ENCODE measurements around the gene DIPK1C.

DIPK1C gene

DNA sequence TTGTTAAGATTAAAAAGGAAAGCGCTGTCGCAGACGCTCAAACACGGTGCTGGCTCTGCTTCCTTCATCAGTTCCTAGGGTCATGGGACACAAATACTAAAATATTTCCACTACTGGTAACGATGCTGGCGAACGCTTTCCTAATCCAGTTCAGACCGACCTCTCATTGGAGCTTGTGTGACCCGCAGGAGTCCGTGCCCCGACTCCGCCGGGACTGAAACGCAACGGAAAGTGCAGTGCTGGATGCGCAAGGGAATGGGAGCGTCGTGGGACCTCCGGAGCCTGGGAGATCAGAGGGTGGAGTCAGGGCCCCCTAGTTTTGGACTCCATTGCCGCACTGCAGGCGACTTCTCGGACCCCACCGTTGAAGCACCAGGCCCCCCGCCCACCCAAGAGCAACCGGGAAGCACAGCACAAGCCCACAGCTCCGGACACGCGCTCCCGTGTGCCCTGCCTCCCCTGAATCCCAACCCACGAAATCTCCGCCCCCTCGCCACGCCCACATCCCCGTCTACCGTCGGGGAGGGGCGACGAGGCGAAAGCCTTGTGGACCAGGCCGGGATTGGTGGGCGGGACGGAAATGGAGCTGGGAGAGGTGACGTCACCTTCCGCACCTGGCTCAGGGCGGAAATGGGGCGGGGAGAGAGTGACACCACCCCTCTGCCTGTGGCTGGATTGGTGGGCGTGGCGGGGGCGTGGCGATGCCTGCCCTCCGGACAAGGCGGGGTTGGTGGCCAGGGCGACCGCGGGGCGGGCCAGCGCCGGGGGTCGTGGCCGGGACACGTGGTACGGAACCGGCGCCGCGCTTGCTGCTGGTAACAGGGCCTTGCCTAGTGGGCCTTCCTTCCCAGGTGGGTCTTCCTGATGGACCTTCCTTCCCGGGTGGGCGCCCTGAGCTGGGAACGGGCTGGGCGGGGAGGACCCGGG is 38.7 kb upstream of the DIPK1C start, which contains the start of gene CNDP2:
CNDP2 (plus strand) TSS at position 783 of the 927 bp plus-strand sequence. CDS start 3,611 bp downstream, outside the sequence.
- peak within 1 kb of the TSS; percentile 79 for H4K91ac ChIP-seq (ENCODE audit: low read depth, low read length)
- WGBS (ENCODE audit: extremely low coverage, insufficient coverage, insufficient read length), result no CpG with 5 or more reads among the region's 71 CpGs

DNA sequence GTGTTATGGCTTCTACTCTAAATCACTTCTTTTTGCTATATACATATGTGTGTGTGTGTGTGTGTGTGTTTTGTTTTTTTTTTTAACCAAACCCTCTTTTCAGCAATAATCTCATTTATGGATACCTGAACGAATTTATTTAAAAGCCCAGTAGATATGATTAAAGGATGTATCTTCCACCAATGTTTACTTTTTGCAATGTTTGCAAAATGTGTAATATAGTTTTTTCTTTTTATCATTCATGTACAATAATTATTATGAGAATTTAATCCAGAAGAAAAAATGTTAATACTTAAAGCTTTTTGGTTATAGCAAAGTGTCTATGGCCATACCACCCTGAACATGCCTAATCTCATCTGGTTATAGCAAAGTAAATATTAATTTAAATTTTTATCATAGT is 37.4 kb upstream of the DIPK1C start:
- Histone ChIP-seq H3K36me3 (ENCODE audit: control insufficient read depth in 1 of 2, insufficient read depth in 2 of 2, low read length in 2 of 2) (peaks cover 0 to 2% of the 10 kb centered on the region in 2 experiments), H3K23ac (ENCODE audit: low read length) (no peak overlapping the region), H3K27ac (ENCODE audit: low read depth, low read length) (no peak overlapping the region), H2BK12ac (ENCODE audit: low read length) (no peak overlapping the region), H2BK120ac (ENCODE audit: insufficient read depth, low read length, poor library complexity) (no peak overlapping the region), H2AFZ (ENCODE audit: insufficient read depth, low read length, poor library complexity) (no peak overlapping the region), H4K12ac (ENCODE audit: low read depth, low read length) (no peak overlapping the region), H3K14ac (ENCODE audit: low read length) (no peak overlapping the region), H2AK5ac (ENCODE audit: low read length) (no peak overlapping the region), H3K79me1 (ENCODE audit: low read length) (peaks cover 9% of the 10 kb centered on the region), H2BK5ac (ENCODE audit: low read depth, low read length, poor library complexity) (no peak overlapping the region), H4K91ac (ENCODE audit: low read depth, low read length) (no peak overlapping the region), H4K8ac (ENCODE audit: low read depth, low read length) (no peak overlapping the region), H3K4ac (ENCODE audit: low read depth, low read length) (no peak overlapping the region), H3K27me3 (ENCODE audit: insufficient read depth, low read length) (no peaks in the 10 kb centered on the region), H3K4me2 (ENCODE audit: low read length) (no peak overlapping the region), H3K79me2 (ENCODE audit: control insufficient read depth, insufficient read depth, low read length, poor library complexity) (peaks cover 12% of the 10 kb centered on the region), H3K18ac (ENCODE audit: low read length) (no peak overlapping the region), H3K9me3 (ENCODE audit: insufficient read depth, low read depth, low read length) (no peaks in the 10 kb centered on the region), H3K4me1 (ENCODE audit: control insufficient read depth in 1 of 2, insufficient read depth in 2 of 2, low read length in 2 of 2) (peaks cover 18 to 19% of the 10 kb centered on the region in 2 experiments), H3K4me3 (ENCODE audit: low read depth, low read length) (no peak overlapping the region), H3K9ac (ENCODE audit: low read length) (no peak overlapping the region)
- WGBS (ENCODE audit: extremely low coverage, insufficient coverage, insufficient read length), result no CpG with 5 or more reads among the region's 1 CpG
- no peak for DNase-seq

More for the DNA sequence above, 38.7 kb upstream of the DIPK1C start, which contains the start of gene CNDP2:
- H3K4me3 ChIP-seq (ENCODE audit: low read depth, low read length), result peak within 1 kb of the TSS; percentile 98
- peaks cover 0 to 2% of the 10 kb centered on the region in 2 experiments for H3K36me3 ChIP-seq (ENCODE audit: control insufficient read depth in 1 of 2, insufficient read depth in 2 of 2, low read length in 2 of 2)
- peaks cover 12% of the 10 kb centered on the region for H3K79me2 ChIP-seq (ENCODE audit: control insufficient read depth, insufficient read depth, low read length, poor library complexity)
- peak within 1 kb of the TSS; percentile 61 for H2AFZ ChIP-seq (ENCODE audit: insufficient read depth, low read length, poor library complexity)
- H3K23ac ChIP-seq (ENCODE audit: low read length), result no peak within 1 kb of the TSS
- H3K9me3 ChIP-seq (ENCODE audit: insufficient read depth, low read depth, low read length), result no peaks in the 10 kb centered on the region
- H3K27ac ChIP-seq (ENCODE audit: low read depth, low read length), result peak within 1 kb of the TSS; percentile 60
- peaks cover 9% of the 10 kb centered on the region for H3K79me1 ChIP-seq (ENCODE audit: low read length)
- peak within 1 kb of the TSS; percentile 73 for H2BK5ac ChIP-seq (ENCODE audit: low read depth, low read length, poor library complexity)
- H3K4me1 ChIP-seq (ENCODE audit: control insufficient read depth in 1 of 2, insufficient read depth in 2 of 2, low read length in 2 of 2), result peaks cover 18 to 19% of the 10 kb centered on the region in 2 experiments
- DNase-seq, result peak; percentile 99 to 100
- peak within 1 kb of the TSS; percentile 85 for H4K8ac ChIP-seq (ENCODE audit: low read depth, low read length)
- H3K4ac ChIP-seq (ENCODE audit: low read depth, low read length), result peak within 1 kb of the TSS; percentile 66
- peak within 1 kb of the TSS; percentile 82 for H4K12ac ChIP-seq (ENCODE audit: low read depth, low read length)
- peak within 1 kb of the TSS; percentile 88 for H3K18ac ChIP-seq (ENCODE audit: low read length)
- peak within 1 kb of the TSS; percentile 78 for H3K14ac ChIP-seq (ENCODE audit: low read length)
- peak within 1 kb of the TSS; percentile 96 for H3K9ac ChIP-seq (ENCODE audit: low read length)
- peak within 1 kb of the TSS; percentile 16 for H2BK12ac ChIP-seq (ENCODE audit: low read length)
- H2AK5ac ChIP-seq (ENCODE audit: low read length), result peak within 1 kb of the TSS; percentile 59
- H2BK120ac ChIP-seq (ENCODE audit: insufficient read depth, low read length, poor library complexity), result peak within 1 kb of the TSS; percentile 62
- H3K4me2 ChIP-seq (ENCODE audit: low read length), result peak within 1 kb of the TSS; percentile 92
- no peaks in the 10 kb centered on the region for H3K27me3 ChIP-seq (ENCODE audit: insufficient read depth, low read length)

DNA sequence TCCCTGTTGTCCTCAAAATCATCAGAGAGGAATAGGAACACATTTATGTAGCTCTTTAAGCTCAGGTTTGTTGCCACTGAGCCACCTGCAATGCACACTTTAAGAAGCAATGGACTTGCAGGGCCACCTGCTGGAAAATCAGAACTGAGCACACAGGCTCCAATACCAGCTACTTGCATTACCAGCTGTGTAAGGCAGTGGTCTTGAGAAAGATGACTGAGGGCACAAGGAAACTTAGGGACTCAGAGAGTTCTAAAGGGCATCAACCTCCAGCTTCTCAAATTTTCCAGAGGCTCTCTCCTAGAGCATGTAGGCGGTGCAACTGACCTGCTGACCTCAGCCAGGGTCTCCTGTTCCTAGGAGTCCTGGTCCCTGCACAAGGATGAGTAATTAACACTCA is 36.6 kb upstream of the DIPK1C start:
- WGBS (ENCODE audit: extremely low coverage, insufficient coverage, insufficient read length), result no CpG with 5 or more reads among the region's 1 CpG
- peaks cover 11 to 12% of the 10 kb centered on the region in 2 experiments for H3K4me1 ChIP-seq (ENCODE audit: control insufficient read depth in 1 of 2, insufficient read depth in 2 of 2, low read length in 2 of 2)
- H3K79me1 ChIP-seq (ENCODE audit: low read length), result peaks cover 7% of the 10 kb centered on the region
- no peaks in the 10 kb centered on the region for H3K27me3 ChIP-seq (ENCODE audit: insufficient read depth, low read length)
- H2BK12ac ChIP-seq (ENCODE audit: low read length), result no peak overlapping the region
- no peak overlapping the region for H3K18ac ChIP-seq (ENCODE audit: low read length)
- no peak overlapping the region for H3K9ac ChIP-seq (ENCODE audit: low read length)
- no peak overlapping the region for H3K4me3 ChIP-seq (ENCODE audit: low read depth, low read length)
- H2BK5ac ChIP-seq (ENCODE audit: low read depth, low read length, poor library complexity), result no peak overlapping the region
- no peak overlapping the region for H2BK120ac ChIP-seq (ENCODE audit: insufficient read depth, low read length, poor library complexity)
- H2AK5ac ChIP-seq (ENCODE audit: low read length), result no peak overlapping the region
- no peak overlapping the region for H3K27ac ChIP-seq (ENCODE audit: low read depth, low read length)
- no peak overlapping the region for H3K4me2 ChIP-seq (ENCODE audit: low read length)
- H4K91ac ChIP-seq (ENCODE audit: low read depth, low read length), result no peak overlapping the region
- peak in 1 of 2 donors; percentile 62 for DNase-seq
- no peak overlapping the region for H4K8ac ChIP-seq (ENCODE audit: low read depth, low read length)
- H3K4ac ChIP-seq (ENCODE audit: low read depth, low read length), result no peak overlapping the region
- H3K9me3 ChIP-seq (ENCODE audit: insufficient read depth, low read depth, low read length), result no peaks in the 10 kb centered on the region
- no peak overlapping the region for H3K23ac ChIP-seq (ENCODE audit: low read length)
- H3K14ac ChIP-seq (ENCODE audit: low read length), result no peak overlapping the region
- peaks cover 11% of the 10 kb centered on the region for H3K79me2 ChIP-seq (ENCODE audit: control insufficient read depth, insufficient read depth, low read length, poor library complexity)
- H4K12ac ChIP-seq (ENCODE audit: low read depth, low read length), result no peak overlapping the region
- peaks cover 0 to 2% of the 10 kb centered on the region in 2 experiments for H3K36me3 ChIP-seq (ENCODE audit: control insufficient read depth in 1 of 2, insufficient read depth in 2 of 2, low read length in 2 of 2)
- H2AFZ ChIP-seq (ENCODE audit: insufficient read depth, low read length, poor library complexity), result no peak overlapping the region

GRCh38 chr18:74492259-74492658 is 35.2 kb upstream of the DIPK1C start:
- H2AK5ac ChIP-seq (ENCODE audit: low read length), result no peak overlapping the region

More at GRCh38 chr18:74492259-74492658, 35.2 kb upstream of the DIPK1C start:
- no peak for DNase-seq
- Histone ChIP-seq H3K4me2 (ENCODE audit: low read length) (no peak overlapping the region), H3K27ac (ENCODE audit: low read depth, low read length) (no peak overlapping the region), H3K23ac (ENCODE audit: low read length) (no peak overlapping the region), H2BK5ac (ENCODE audit: low read depth, low read length, poor library complexity) (no peak overlapping the region), H3K79me2 (ENCODE audit: control insufficient read depth, insufficient read depth, low read length, poor library complexity) (peaks cover 9% of the 10 kb centered on the region), H3K4ac (ENCODE audit: low read depth, low read length) (no peak overlapping the region), H4K8ac (ENCODE audit: low read depth, low read length) (no peak overlapping the region), H3K36me3 (ENCODE audit: control insufficient read depth in 1 of 2, insufficient read depth in 2 of 2, low read length in 2 of 2) (no peaks in the 10 kb centered on the region), H4K91ac (ENCODE audit: low read depth, low read length) (no peak overlapping the region), H3K18ac (ENCODE audit: low read length) (no peak overlapping the region), H3K27me3 (ENCODE audit: insufficient read depth, low read length) (no peaks in the 10 kb centered on the region), H3K9me3 (ENCODE audit: insufficient read depth, low read depth, low read length) (no peaks in the 10 kb centered on the region), H3K4me3 (ENCODE audit: low read depth, low read length) (no peak overlapping the region), H2AFZ (ENCODE audit: insufficient read depth, low read length, poor library complexity) (no peak overlapping the region), H3K14ac (ENCODE audit: low read length) (no peak overlapping the region), H2BK12ac (ENCODE audit: low read length) (no peak overlapping the region), H4K12ac (ENCODE audit: low read depth, low read length) (no peak overlapping the region), H3K4me1 (ENCODE audit: control insufficient read depth in 1 of 2, insufficient read depth in 2 of 2, low read length in 2 of 2) (peaks cover 5 to 6% of the 10 kb centered on the region in 2 experiments), H2BK120ac (ENCODE audit: insufficient read depth, low read length, poor library complexity) (no peak overlapping the region), H3K79me1 (ENCODE audit: low read length) (peaks cover 7% of the 10 kb centered on the region), H3K9ac (ENCODE audit: low read length) (no peak overlapping the region)
- WGBS (ENCODE audit: extremely low coverage, insufficient coverage, insufficient read length), result no CpG with 5 or more reads among the region's 3 CpGs

All from trophoblast cell (in vitro differentiated cells and primary cell).